Common myeloid progenitor, CD34-positive (primary cell): ENCODE data around the gene PKLR.
A peak's percentile ranks its signal among the peaks of the same experiment; 100 is the strongest.

Experiments used
- CTCF ChIA-PET: fragments of 350-600 bp; sonication (Branson Sonifier 250); formaldehyde crosslinking; loops from one replicate; lab custom pipeline; 2021; ENCODE audit warnings: antibody characterized with exemption; lab: Charles Lee
- POLR2A ChIA-PET: fragments of 350-600 bp; sonication (Branson Sonifier 250); formaldehyde crosslinking; loops from one replicate; lab custom pipeline; 2021; ENCODE audit warnings: antibody characterized with exemption; lab: Charles Lee
- DNase-seq, 3 donors: peaks; one replicate each; pipeline versions ENCODE4 v3.0.0 to v3.0.0-alpha.2; 2013
- H3K27ac ChIP-seq, 2 experiments: 1 replicate in 1 of 2; 2 replicates in 1 of 2; pipeline ENCODE4 v1.7.0; 2013; ENCODE audit warnings: inconsistent platforms in 2 of 2, low read length in 2 of 2, mild to moderate bottlenecking in 2 of 2, low read depth in 1 of 2, moderate library complexity in 1 of 2; ENCODE audit not compliant: severe bottlenecking in 2 of 2, insufficient read depth in 1 of 2, poor library complexity in 1 of 2
- H3K27me3 ChIP-seq, 5 experiments: replicated peaks in 2 of 5; 1 replicate in 3 of 5; 2 replicates in 2 of 5; pipeline versions ENCODE4 v1.6.1 to v1.7.0; 2013; ENCODE audit warnings: low read length in 4 of 5, mild to moderate bottlenecking in 2 of 5, moderate library complexity in 2 of 5, inconsistent platforms in 1 of 5; ENCODE audit not compliant: insufficient read depth in 5 of 5, control insufficient read depth in 4 of 5
- H3K36me3 ChIP-seq, 4 experiments: 1 replicate in 2 of 4; 2 replicates in 2 of 4; pipeline versions ENCODE4 v1.6.1 to v1.7.0; 2013; ENCODE audit warnings: low read length in 3 of 4, control low read depth in 1 of 4, mild to moderate bottlenecking in 1 of 4; ENCODE audit not compliant: control insufficient read depth in 4 of 4, insufficient read depth in 4 of 4
- H3K4me1 ChIP-seq, 4 experiments: 1 replicate in 3 of 4; 2 replicates in 1 of 4; pipeline versions ENCODE4 v1.6.1 to v1.7.1; 2013; ENCODE audit warnings: low read length in 3 of 4, mild to moderate bottlenecking in 3 of 4, control low read depth in 1 of 4, inconsistent platforms in 1 of 4, moderate library complexity in 1 of 4; ENCODE audit not compliant: control insufficient read depth in 4 of 4, insufficient read depth in 4 of 4; ENCODE audit errors: control extremely low read depth in 1 of 4
- H3K4me3 ChIP-seq, 7 experiments: 1 replicate in 4 of 7; 2 replicates in 3 of 7; pipeline versions ENCODE4 v1.5.1 to v1.7.0; 2013; ENCODE audit warnings: mild to moderate bottlenecking in 7 of 7, low read length in 6 of 7, moderate library complexity in 6 of 7, inconsistent platforms in 2 of 7, low read depth in 2 of 7, control low read depth in 1 of 7; ENCODE audit not compliant: insufficient read depth in 4 of 7, control insufficient read depth in 1 of 7; ENCODE audit errors: extremely low read depth in 1 of 7
- H3K9me3 ChIP-seq, 5 experiments: 1 replicate in 4 of 5; 2 replicates in 1 of 5; pipeline versions ENCODE4 v1.6.1 to v1.7.1; 2013; ENCODE audit warnings: low read length in 4 of 5, mild to moderate bottlenecking in 2 of 5, inconsistent platforms in 1 of 5, low read depth in 1 of 5, moderate library complexity in 1 of 5; ENCODE audit not compliant: control insufficient read depth in 4 of 5, insufficient read depth in 2 of 5; ENCODE audit errors: control extremely low read depth in 1 of 5
- WGBS: methylation state at CpG from one replicate; pipeline ENCODE4 v1.1.5; 2013; ENCODE audit not compliant: insufficient coverage; 5-methylcytosine and 5-hydroxymethylcytosine counted together

The PKLR gene

GRCh38 chr1:155297384-155297783, 3.9 kb downstream of the PKLR start:
- Histone ChIP-seq H3K4me1 (peaks cover 0 to 12% (median 8%) of the 10 kb centered on the region in 4 experiments), H3K27me3 (peaks cover 0 to 48% (median 31%) of the 10 kb centered on the region in 5 experiments)
- CTCF ChIA-PET: interaction anchor here (0.9 to 1.4 kb wide), 2 partner anchors 15 to 47 kb away, joined by 3 to 5 read pairs; no protein-coding TSS in a partner anchor

GRCh38 chr1:155296661-155297060, 4.6 kb downstream of the PKLR start:
- no peak overlapping the region for H3K4me3 ChIP-seq
- CTCF ChIA-PET: interaction anchor here (0.9 to 1.4 kb wide), 2 partner anchors 15 to 46 kb away, joined by 3 to 5 read pairs; no protein-coding TSS in a partner anchor
- POLR2A ChIA-PET: no interaction called here
- no peak for DNase-seq
- H3K36me3 ChIP-seq: no peaks in the 10 kb centered on the region
- H3K9me3 ChIP-seq: no peaks in the 10 kb centered on the region
- 96% methylated on average over 3 of the region's 3 CpGs for WGBS
- H3K27me3 ChIP-seq: peaks cover 0 to 49% (median 31%) of the 10 kb centered on the region in 5 experiments
- peaks cover 0 to 12% (median 8%) of the 10 kb centered on the region in 4 experiments for H3K4me1 ChIP-seq
- no peak overlapping the region for H3K27ac ChIP-seq

More at GRCh38 chr1:155297384-155297783, 3.9 kb downstream of the PKLR start:
- DNase-seq: no peak
- H3K36me3 ChIP-seq: no peaks in the 10 kb centered on the region
- no peak overlapping the region for H3K27ac ChIP-seq
- no peaks in the 10 kb centered on the region for H3K9me3 ChIP-seq
- WGBS: 83% methylated on average over 7 of the region's 7 CpGs
- no peak overlapping the region for H3K4me3 ChIP-seq
- POLR2A ChIA-PET: no interaction called here

- WGBS: 96% methylated on average over 4 of the region's 7 CpGs
- CTCF ChIA-PET: interaction anchor here (1.2 kb wide), 1 partner anchor 9 kb away, joined by 3 read pairs; no protein-coding TSS in a partner anchor
- POLR2A ChIA-PET: no interaction called here
These were observed 5.3 kb downstream of the PKLR start for GRCh38 chr1:155295942-155296267.

GRCh38 chr1:155295183-155295941, 5.9 kb downstream of the PKLR start:
- peak overlapping the region in 3 of 7 experiments; percentile 19 to 61 (median 57) for H3K4me3 ChIP-seq
- POLR2A ChIA-PET: interaction anchor here (0.6 kb wide), 1 partner anchor 22 kb away, joined by 4 read pairs; no protein-coding TSS in a partner anchor

More at GRCh38 chr1:155295942-155296267, 5.3 kb downstream of the PKLR start:
- no peaks in the 10 kb centered on the region for H3K36me3 ChIP-seq
- no peak for DNase-seq
- H3K4me3 ChIP-seq: no peak overlapping the region
- H3K27ac ChIP-seq: no peak overlapping the region
- peaks cover 0 to 12% (median 8%) of the 10 kb centered on the region in 4 experiments for H3K4me1 ChIP-seq
- H3K27me3 ChIP-seq: peaks cover 0 to 49% (median 31%) of the 10 kb centered on the region in 5 experiments
- H3K9me3 ChIP-seq: no peaks in the 10 kb centered on the region

GRCh38 chr1:155294520-155295182, 6.6 kb downstream of the PKLR start:
- ChIA-PET CTCF (interaction anchor here (1.2 kb wide), 1 partner anchor 24 kb away, joined by 3 read pairs; no protein-coding TSS in a partner anchor), POLR2A (interaction anchor here (0.6 kb wide), 1 partner anchor 23 kb away, joined by 4 read pairs; no protein-coding TSS in a partner anchor)
- no peak for DNase-seq
- Histone ChIP-seq H3K27ac (no peak overlapping the region), H3K27me3 (peaks cover 0 to 49% (median 31%) of the 10 kb centered on the region in 5 experiments), H3K4me1 (peaks cover 0 to 12% (median 8%) of the 10 kb centered on the region in 4 experiments), H3K4me3 (peak overlapping the region in 3 of 7 experiments; percentile 19 to 61 (median 57)), H3K9me3 (no peaks in the 10 kb centered on the region), H3K36me3 (no peaks in the 10 kb centered on the region)
- WGBS: 45% methylated on average over 41 of the region's 46 CpGs

More at GRCh38 chr1:155295183-155295941, 5.9 kb downstream of the PKLR start:
- no peak overlapping the region for H3K27ac ChIP-seq
- H3K9me3 ChIP-seq: no peaks in the 10 kb centered on the region
- H3K27me3 ChIP-seq: peaks cover 0 to 49% (median 31%) of the 10 kb centered on the region in 5 experiments
- no peaks in the 10 kb centered on the region for H3K36me3 ChIP-seq
- CTCF ChIA-PET: interaction anchor here (1.2 kb wide), 2 partner anchors 9 to 23 kb away, joined by 3 read pairs; no protein-coding TSS in a partner anchor
- 21% methylated on average over 42 of the region's 47 CpGs for WGBS
- peaks cover 0 to 12% (median 8%) of the 10 kb centered on the region in 4 experiments for H3K4me1 ChIP-seq
- no peak for DNase-seq

- H3K4me3 ChIP-seq: no peak overlapping the region
- POLR2A ChIA-PET: no interaction called here
These were observed 8.0 kb downstream of the PKLR start for GRCh38 chr1:155293086-155293749.

More at GRCh38 chr1:155293086-155293749, 8.0 kb downstream of the PKLR start:
- DNase-seq: no peak
- Histone ChIP-seq H3K9me3 (no peaks in the 10 kb centered on the region), H3K36me3 (no peaks in the 10 kb centered on the region), H3K4me1 (peaks cover 0 to 12% (median 8%) of the 10 kb centered on the region in 4 experiments), H3K27ac (no peak overlapping the region), H3K27me3 (peaks cover 0 to 49% (median 31%) of the 10 kb centered on the region in 5 experiments)
- WGBS: 94% methylated on average over 17 of the region's 17 CpGs
- CTCF ChIA-PET: interaction anchor here (0.9 to 1.3 kb wide), 6 partner anchors 8 to 43 kb away, joined by 3 to 4 read pairs (median 3); partner anchors contain the start of gene PKLR
